MCF 10A (cell line): ENCODE results near the gene RFX1. TPM values are rescaled to one million over a fixed set of nuclear protein-coding genes. Genes with fewer than 3 reads are reported as not detected.
"Not testable (repeated sequence)": the region's sequence is repeated elsewhere in the genome, so short reads cannot be mapped to it uniquely, and the experiment has no call there.

Experiments used
- BruUV-seq: library from RNA; stranded (reverse); fragments of 400-500 nt; replicated peaks from 2 replicates; lab custom pipeline; 2021; lab: Mats Ljungman, UMichigan
- CTCF ChIA-PET: fragments of 300-600 bp; sonication (Branson Sonifier 250); formaldehyde crosslinking; extraction: SDS; loops from one replicate; lab custom pipeline; 2021; ENCODE audit warnings: antibody characterized with exemption, inconsistent platforms; lab: Yijun Ruan, JAX
- POLR2A ChIA-PET: fragments of 300-600, 350-650 bp; sonication (Branson Sonifier 250); formaldehyde crosslinking; extraction: SDS; loops from one replicate; lab custom pipeline; 2020; ENCODE audit warnings: antibody characterized with exemption, inconsistent platforms; lab: Yijun Ruan, JAX
- DNase-seq: peaks from one replicate; pipeline ENCODE4 v3.0.0-alpha.2; 2018; ENCODE audit not compliant: unreplicated experiment
- H3K27ac Mint-ChIP-seq: one replicate; pipeline ENCODE4 v1.8.0; 2022; ENCODE audit warnings: mild to moderate bottlenecking, low read depth, mixed read lengths; ENCODE audit not compliant: unreplicated experiment
- H3K27me3 Mint-ChIP-seq: one replicate; pipeline ENCODE4 v1.8.0; 2022; ENCODE audit warnings: mixed read lengths; ENCODE audit not compliant: insufficient read depth, unreplicated experiment
- H3K36me3 Mint-ChIP-seq: one replicate; pipeline ENCODE4 v1.8.0; 2022; ENCODE audit warnings: mild to moderate bottlenecking, moderate library complexity, mixed read lengths; ENCODE audit not compliant: insufficient read depth, unreplicated experiment
- H3K4me1 Mint-ChIP-seq: one replicate; pipeline ENCODE4 v1.8.0; 2022; ENCODE audit warnings: mixed read lengths; ENCODE audit not compliant: insufficient read depth, unreplicated experiment
- H3K4me3 Mint-ChIP-seq: one replicate; pipeline ENCODE4 v1.8.0; 2022; ENCODE audit warnings: mild to moderate bottlenecking, moderate library complexity, mixed read lengths; ENCODE audit not compliant: unreplicated experiment
- H3K9me3 Mint-ChIP-seq: one replicate; pipeline ENCODE4 v1.8.0; 2022; ENCODE audit warnings: mixed read lengths; ENCODE audit not compliant: unreplicated experiment
- intact Hi-C: fragments of 100-400 bp; cut with micrococcal nuclease; formaldehyde crosslinking; loops from 2 replicates; pipeline ENCODE4 v1.14.1; 2022
- total RNA-seq: library from RNA; stranded (reverse); gene quantifications from 2 replicates; pipeline ENCODE4 v1.2.3, GENCODE V29; 2022
- TF ChIP-seq, protein P1 (sequence below): fragments of 200-600 bp; IDR thresholded peaks from one replicate; pipeline ENCODE4 v1.8.0; 2022; ENCODE audit warnings: antibody characterized with exemption, mild to moderate bottlenecking; ENCODE audit not compliant: unreplicated experiment

The RFX1 gene
- total RNA-seq, 1 experiment from 2014 or later = 16.8 TPM

DNA sequence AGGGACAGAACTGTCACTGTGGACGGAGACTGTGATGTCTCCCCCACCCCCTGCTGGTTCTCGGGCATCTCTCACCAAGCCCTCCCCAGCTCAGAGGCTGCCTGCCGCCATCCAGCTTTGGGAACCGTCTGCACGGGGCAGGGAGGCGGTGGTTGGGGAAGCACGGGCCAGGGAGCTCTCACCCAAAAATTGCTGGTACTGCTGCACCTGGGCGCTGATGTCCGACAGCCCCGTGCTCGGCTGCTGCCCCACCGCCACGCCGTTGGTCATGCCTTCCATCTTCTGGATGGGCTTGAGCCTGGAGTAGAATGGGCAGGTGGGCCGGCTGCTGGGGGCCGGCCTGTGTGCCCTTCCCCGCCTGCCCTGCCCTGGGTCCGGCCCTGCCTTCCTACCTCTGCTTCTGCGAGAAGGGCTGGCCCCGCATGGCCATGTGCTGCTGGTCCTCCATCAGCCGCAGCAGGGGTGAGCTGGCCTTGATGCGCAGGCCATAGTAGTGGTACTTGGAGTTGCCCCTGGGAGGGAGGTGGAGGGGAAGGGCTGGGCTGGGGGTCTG is 37.7 kb downstream of the RFX1 start:
- no TSS peak for BruUV-seq
- Mint-ChIP-seq H3K27me3 (no peaks in the 10 kb centered on the region), H3K27ac (no peak overlapping the region), H3K4me1 (no peaks in the 10 kb centered on the region), H3K4me3 (no peak overlapping the region), H3K36me3 (peaks cover 58% of the 10 kb centered on the region), H3K9me3 (no peaks in the 10 kb centered on the region)
- TF ChIP-seq, protein P1, sequence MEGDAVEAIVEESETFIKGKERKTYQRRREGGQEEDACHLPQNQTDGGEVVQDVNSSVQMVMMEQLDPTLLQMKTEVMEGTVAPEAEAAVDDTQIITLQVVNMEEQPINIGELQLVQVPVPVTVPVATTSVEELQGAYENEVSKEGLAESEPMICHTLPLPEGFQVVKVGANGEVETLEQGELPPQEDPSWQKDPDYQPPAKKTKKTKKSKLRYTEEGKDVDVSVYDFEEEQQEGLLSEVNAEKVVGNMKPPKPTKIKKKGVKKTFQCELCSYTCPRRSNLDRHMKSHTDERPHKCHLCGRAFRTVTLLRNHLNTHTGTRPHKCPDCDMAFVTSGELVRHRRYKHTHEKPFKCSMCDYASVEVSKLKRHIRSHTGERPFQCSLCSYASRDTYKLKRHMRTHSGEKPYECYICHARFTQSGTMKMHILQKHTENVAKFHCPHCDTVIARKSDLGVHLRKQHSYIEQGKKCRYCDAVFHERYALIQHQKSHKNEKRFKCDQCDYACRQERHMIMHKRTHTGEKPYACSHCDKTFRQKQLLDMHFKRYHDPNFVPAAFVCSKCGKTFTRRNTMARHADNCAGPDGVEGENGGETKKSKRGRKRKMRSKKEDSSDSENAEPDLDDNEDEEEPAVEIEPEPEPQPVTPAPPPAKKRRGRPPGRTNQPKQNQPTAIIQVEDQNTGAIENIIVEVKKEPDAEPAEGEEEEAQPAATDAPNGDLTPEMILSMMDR = no peak
- CTCF ChIA-PET = interaction anchor here (0.6 to 0.7 kb wide), 2 partner anchors 74 to 113 kb away, joined by 3 read pairs; no protein-coding TSS in a partner anchor
- POLR2A ChIA-PET = interaction anchor here (0.5 kb wide), 1 partner anchor 9 kb away, joined by 3 read pairs; no protein-coding TSS in a partner anchor
- intact Hi-C loops = no loop called here
- no peak for DNase-seq

DNA sequence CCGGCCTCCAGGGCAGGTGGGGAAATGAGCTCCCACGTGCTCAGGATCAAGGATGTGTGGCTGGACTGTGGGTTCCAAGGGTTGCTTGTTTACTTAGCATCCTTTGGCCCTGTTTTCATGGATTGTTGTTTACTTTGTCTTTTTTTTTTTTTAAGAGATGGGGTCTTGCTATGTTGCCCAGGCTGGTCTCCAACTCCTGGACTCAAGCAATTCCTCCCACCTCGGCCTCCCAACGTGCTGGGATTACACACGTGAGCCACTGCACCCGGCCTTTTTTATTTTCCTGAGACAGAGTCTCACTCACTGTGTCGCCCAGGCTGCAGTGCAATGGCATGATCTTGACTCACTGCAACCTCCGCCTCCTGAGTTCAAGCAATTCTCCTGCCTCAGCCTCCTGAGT is 38.9 kb downstream of the RFX1 start:
- H3K27ac Mint-ChIP-seq, H3K27me3 Mint-ChIP-seq, H3K4me1 Mint-ChIP-seq, H3K4me3 Mint-ChIP-seq, H3K9me3 Mint-ChIP-seq, DNase-seq, POLR2A ChIA-PET, intact Hi-C loops, CTCF ChIA-PET, BruUV-seq: not testable (repeated sequence)
- peaks cover 50% of the 10 kb centered on the region for H3K36me3 Mint-ChIP-seq

DNA sequence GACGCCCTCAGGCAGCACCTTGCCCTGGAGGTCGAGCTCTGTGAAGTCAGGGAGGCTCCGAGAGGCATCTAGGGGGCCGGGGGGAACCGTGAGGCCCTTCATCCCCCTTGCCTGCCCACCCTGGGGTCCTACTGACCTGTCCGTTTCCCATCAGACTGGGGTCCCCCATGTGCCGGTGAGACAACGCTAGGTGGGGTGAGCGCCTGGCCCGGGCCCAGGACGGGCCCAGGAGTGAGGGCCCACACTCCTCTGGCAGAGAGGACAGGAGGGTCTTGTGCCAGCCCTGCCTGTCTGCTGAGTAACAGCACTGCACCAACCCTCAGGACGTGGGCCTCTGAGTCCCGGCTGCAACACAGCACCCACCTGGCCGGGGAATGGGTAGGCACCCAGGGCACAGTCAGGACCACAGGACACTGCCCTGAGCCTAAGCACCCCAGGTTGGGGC is 39.4 kb downstream of the RFX1 start:
- H3K4me3 Mint-ChIP-seq = no peak overlapping the region
- TF ChIP-seq, protein P1 = no peak
- intact Hi-C loops = no loop called here

DNA sequence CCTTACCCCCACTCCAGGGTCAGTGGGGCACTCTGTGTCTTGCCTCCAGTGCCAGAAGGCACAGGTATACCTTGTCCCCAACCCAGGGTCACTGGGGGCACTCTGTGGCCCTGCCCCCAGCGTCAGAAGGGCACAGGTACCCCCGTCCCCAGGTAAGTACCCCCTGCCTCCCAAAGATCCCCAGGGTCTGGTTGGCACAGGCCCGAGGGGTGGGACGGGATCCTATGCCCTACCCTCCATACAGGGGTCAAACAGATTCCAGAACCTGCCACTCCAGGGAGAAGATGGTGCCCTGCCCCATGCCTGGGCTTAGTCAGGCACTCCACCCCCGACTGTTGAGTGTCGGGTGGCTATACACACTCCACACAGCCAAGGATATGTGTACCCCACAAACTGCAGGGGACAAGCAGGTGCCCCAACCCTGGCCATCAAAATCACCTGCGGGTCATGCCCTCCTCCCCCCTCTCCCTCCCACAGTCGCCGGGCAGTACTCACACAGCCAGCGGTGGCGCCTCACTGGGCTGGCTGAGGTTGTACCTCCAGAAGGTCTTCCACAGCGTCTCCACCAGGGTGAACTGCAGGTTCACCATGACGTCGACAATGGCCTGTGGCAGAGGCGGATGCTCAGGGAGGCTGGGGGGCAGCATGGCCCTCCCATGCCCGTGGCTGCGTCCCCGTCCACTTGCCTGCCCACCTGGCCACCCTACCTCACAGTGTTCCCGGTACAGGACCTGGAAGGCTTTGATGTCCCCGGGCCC is 40.0 kb downstream of the RFX1 start:
- DNase-seq = no peak
- ChIA-PET CTCF (no interaction called here), POLR2A (no interaction called here)
- H3K9me3 Mint-ChIP-seq = no peaks in the 10 kb centered on the region
- no peak overlapping the region for H3K27ac Mint-ChIP-seq
- intact Hi-C loops = no loop called here
- TF ChIP-seq, protein P1 = no peak
- peaks cover 48% of the 10 kb centered on the region for H3K36me3 Mint-ChIP-seq
- no peaks in the 10 kb centered on the region for H3K27me3 Mint-ChIP-seq
- no peaks in the 10 kb centered on the region for H3K4me1 Mint-ChIP-seq
- H3K4me3 Mint-ChIP-seq = no peak overlapping the region
- BruUV-seq = no TSS peak

More for the DNA sequence above, 39.4 kb downstream of the RFX1 start:
- no peak for DNase-seq
- no peaks in the 10 kb centered on the region for H3K27me3 Mint-ChIP-seq
- ChIA-PET POLR2A (no interaction called here), CTCF (no interaction called here)
- H3K27ac Mint-ChIP-seq = no peak overlapping the region
- H3K9me3 Mint-ChIP-seq = no peaks in the 10 kb centered on the region
- BruUV-seq = no TSS peak
- H3K4me1 Mint-ChIP-seq = no peaks in the 10 kb centered on the region
- peaks cover 48% of the 10 kb centered on the region for H3K36me3 Mint-ChIP-seq
